ENCODE data around the gene UBE2G1. TPM values are rescaled to one million over a fixed set of nuclear protein-coding genes. Genes with fewer than 3 reads are reported as not detected.

The UBE2G1 gene
- total RNA-seq, 1 experiment from 2014 or later, result 56.8 TPM

DNA sequence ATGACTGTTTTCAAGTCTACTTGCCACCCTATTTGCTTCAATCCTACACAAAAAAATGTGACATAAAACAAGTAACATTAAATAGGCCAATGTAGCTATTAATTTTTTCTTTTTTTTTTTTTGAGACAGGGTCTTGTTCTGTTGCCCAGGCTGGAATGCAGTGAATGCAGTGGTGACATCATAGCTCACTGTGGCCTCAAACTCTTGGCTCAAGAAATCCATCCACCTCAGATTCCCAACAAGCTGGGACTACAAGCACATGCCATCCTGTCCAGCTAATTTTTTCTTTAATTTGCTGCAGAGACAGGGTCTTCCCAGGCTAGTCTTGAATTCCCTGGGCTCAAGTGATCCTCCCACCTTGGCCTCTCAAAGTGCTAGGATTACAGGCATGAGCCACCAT lies 132.1 kb downstream of the UBE2G1 start:
- no TSS peak for BruUV-seq (replicated peaks)
- TF ChIP-seq, protein P1, sequence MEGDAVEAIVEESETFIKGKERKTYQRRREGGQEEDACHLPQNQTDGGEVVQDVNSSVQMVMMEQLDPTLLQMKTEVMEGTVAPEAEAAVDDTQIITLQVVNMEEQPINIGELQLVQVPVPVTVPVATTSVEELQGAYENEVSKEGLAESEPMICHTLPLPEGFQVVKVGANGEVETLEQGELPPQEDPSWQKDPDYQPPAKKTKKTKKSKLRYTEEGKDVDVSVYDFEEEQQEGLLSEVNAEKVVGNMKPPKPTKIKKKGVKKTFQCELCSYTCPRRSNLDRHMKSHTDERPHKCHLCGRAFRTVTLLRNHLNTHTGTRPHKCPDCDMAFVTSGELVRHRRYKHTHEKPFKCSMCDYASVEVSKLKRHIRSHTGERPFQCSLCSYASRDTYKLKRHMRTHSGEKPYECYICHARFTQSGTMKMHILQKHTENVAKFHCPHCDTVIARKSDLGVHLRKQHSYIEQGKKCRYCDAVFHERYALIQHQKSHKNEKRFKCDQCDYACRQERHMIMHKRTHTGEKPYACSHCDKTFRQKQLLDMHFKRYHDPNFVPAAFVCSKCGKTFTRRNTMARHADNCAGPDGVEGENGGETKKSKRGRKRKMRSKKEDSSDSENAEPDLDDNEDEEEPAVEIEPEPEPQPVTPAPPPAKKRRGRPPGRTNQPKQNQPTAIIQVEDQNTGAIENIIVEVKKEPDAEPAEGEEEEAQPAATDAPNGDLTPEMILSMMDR (IDR thresholded peaks at IDR 0.05; ENCODE audit: insufficient read depth in 1 of 2, low read depth in 1 of 2, low read length in 1 of 2, severe bottlenecking in 1 of 2, unreplicated experiment in 1 of 2), result no peak
- H3K27me3 ChIP-seq (replicated peaks; ENCODE audit: control insufficient read depth, insufficient read depth, low read length), result no peaks in the 10 kb centered on the region
- H3K4me3 ChIP-seq (ENCODE audit: low read depth, low read length), result no peak overlapping the region
- H3K36me3 ChIP-seq (ENCODE audit: control insufficient read depth, insufficient read depth, low read length), result no peaks in the 10 kb centered on the region
- no peaks in the 10 kb centered on the region for H3K9me3 Mint-ChIP-seq (ENCODE audit: unreplicated experiment)
- H3K27ac Mint-ChIP-seq (ENCODE audit: unreplicated experiment), result no peak overlapping the region
- no peak overlapping the region for H3K4me3 Mint-ChIP-seq (ENCODE audit: unreplicated experiment)
- no peaks in the 10 kb centered on the region for H3K9me3 ChIP-seq
- DNase-seq, result no peak
- no peaks in the 10 kb centered on the region for H3K4me1 Mint-ChIP-seq (ENCODE audit: low read depth, unreplicated experiment)
- peaks cover 4% of the 10 kb centered on the region for H3K36me3 Mint-ChIP-seq (ENCODE audit: insufficient read depth, unreplicated experiment)
- intact Hi-C loops (cut with micrococcal nuclease; ENCODE audit: unreplicated experiment), result no loop called here
- peaks cover 6% of the 10 kb centered on the region for H3K4me1 ChIP-seq
- CTCF ChIA-PET, result no interaction called here
- no peaks in the 10 kb centered on the region for H3K27me3 Mint-ChIP-seq (ENCODE audit: insufficient read depth, unreplicated experiment)
- POLR2A ChIA-PET, result no interaction called here

DNA sequence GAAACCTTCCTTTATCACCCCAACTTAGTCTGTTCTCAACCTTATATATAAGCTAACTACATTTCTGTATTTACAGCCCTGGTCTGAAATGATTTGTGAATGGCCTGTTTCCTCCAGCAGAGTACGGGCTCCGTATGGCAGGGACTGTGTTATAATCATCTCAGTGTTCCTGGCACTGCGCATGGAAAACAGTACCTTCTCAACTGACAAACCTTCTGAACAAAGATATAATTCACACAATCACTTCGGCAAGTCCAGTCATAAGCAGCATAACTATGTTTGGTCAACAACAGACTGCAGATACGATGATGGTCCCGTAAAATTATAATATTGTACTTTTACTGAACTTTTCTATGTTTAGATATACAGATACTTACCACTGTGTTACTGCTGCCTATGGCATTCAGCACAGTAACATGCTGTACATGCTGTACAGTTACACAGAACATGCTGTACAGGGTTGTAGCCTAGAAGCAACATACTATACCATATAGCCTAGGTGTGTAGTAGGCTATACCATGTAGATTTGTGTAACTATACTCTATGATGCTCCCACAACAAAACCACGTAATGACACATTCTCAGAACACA lies 132.7 kb downstream of the UBE2G1 start:
- H3K4me3 Mint-ChIP-seq (ENCODE audit: unreplicated experiment), result no peak overlapping the region
- H3K9me3 Mint-ChIP-seq (ENCODE audit: unreplicated experiment), result no peaks in the 10 kb centered on the region
- no peaks in the 10 kb centered on the region for H3K27me3 Mint-ChIP-seq (ENCODE audit: insufficient read depth, unreplicated experiment)
- Histone ChIP-seq H3K4me1 (peaks cover 6% of the 10 kb centered on the region), H3K4me3 (ENCODE audit: low read depth, low read length) (no peak overlapping the region), H3K9me3 (no peaks in the 10 kb centered on the region), H3K27me3 (replicated peaks; ENCODE audit: control insufficient read depth, insufficient read depth, low read length) (no peaks in the 10 kb centered on the region), H3K36me3 (ENCODE audit: control insufficient read depth, insufficient read depth, low read length) (no peaks in the 10 kb centered on the region)
- TF ChIP-seq, protein P1 (IDR thresholded peaks at IDR 0.05; ENCODE audit: insufficient read depth in 1 of 2, low read depth in 1 of 2, low read length in 1 of 2, severe bottlenecking in 1 of 2, unreplicated experiment in 1 of 2), result no peak
- BruUV-seq (replicated peaks), result no TSS peak
- CTCF ChIA-PET, result no interaction called here
- DNase-seq, result no peak
- intact Hi-C loops (cut with micrococcal nuclease; ENCODE audit: unreplicated experiment), result no loop called here
- peaks cover 4% of the 10 kb centered on the region for H3K36me3 Mint-ChIP-seq (ENCODE audit: insufficient read depth, unreplicated experiment)
- POLR2A ChIA-PET, result no interaction called here
- no peak overlapping the region for H3K27ac Mint-ChIP-seq (ENCODE audit: unreplicated experiment)
- H3K4me1 Mint-ChIP-seq (ENCODE audit: low read depth, unreplicated experiment), result no peaks in the 10 kb centered on the region

DNA sequence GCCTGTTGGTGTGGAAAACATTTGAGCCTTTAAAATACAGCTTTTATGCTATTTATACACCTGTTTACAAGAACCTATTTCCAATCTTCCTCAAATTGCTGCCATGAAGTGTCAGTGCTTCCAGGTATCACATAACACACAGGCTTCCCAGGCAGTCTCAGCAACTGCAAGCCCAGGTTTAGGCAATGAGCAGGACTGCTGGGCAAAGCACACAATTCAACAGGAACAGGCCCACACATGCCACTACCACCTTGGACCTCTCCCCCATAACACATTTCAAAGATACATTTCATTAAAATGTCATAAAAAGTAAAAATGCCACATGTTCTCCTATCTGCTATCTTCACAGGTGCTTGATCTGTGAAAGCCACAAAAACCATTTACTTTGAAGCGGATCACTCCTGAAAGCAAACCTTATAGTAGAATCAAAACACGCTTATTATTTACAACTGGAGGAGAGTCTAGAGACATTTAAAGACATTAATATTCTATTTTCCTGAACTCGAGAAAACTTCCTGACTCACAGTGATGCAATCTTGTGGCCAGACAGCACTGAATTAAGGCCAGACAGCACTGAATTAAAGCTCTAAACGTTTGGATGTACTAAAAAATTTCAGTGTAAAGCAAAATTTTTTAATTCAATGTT lies 134.2 kb downstream of the UBE2G1 start:
- H3K9me3 Mint-ChIP-seq (ENCODE audit: unreplicated experiment), result no peaks in the 10 kb centered on the region
- no TSS peak for BruUV-seq (replicated peaks)
- no peaks in the 10 kb centered on the region for H3K27me3 ChIP-seq (replicated peaks; ENCODE audit: control insufficient read depth, insufficient read depth, low read length)
- peaks cover 8% of the 10 kb centered on the region for H3K36me3 Mint-ChIP-seq (ENCODE audit: insufficient read depth, unreplicated experiment)
- H3K36me3 ChIP-seq (ENCODE audit: control insufficient read depth, insufficient read depth, low read length), result no peaks in the 10 kb centered on the region
- no peak overlapping the region for H3K4me3 ChIP-seq (ENCODE audit: low read depth, low read length)
- H3K27ac Mint-ChIP-seq (ENCODE audit: unreplicated experiment), result no peak overlapping the region
- H3K4me3 Mint-ChIP-seq (ENCODE audit: unreplicated experiment), result no peak overlapping the region
- H3K4me1 Mint-ChIP-seq (ENCODE audit: low read depth, unreplicated experiment), result no peaks in the 10 kb centered on the region
- ChIA-PET POLR2A (no interaction called here), CTCF (no interaction called here)
- no peak for DNase-seq
- H3K9me3 ChIP-seq, result no peaks in the 10 kb centered on the region
- intact Hi-C loops (cut with micrococcal nuclease; ENCODE audit: unreplicated experiment), result no loop called here
- H3K4me1 ChIP-seq, result peaks cover 6% of the 10 kb centered on the region
- H3K27me3 Mint-ChIP-seq (ENCODE audit: insufficient read depth, unreplicated experiment), result no peaks in the 10 kb centered on the region
- TF ChIP-seq, protein P1 (IDR thresholded peaks at IDR 0.05; ENCODE audit: insufficient read depth in 1 of 2, low read depth in 1 of 2, low read length in 1 of 2, severe bottlenecking in 1 of 2, unreplicated experiment in 1 of 2), result no peak

Data from Caco-2 (cell line).